Measurements from ENCODE around the gene FGGY.

FGGY gene

GRCh38 chr1:59410457-59410856 is 113.6 kb downstream of the FGGY start:
- H3K36me3 ChIP-seq = no peaks in the 10 kb centered on the region
- no peak overlapping the region for H3K4me3 ChIP-seq (ENCODE audit: low read depth, low read length)
- H3K27me3 ChIP-seq = no peaks in the 10 kb centered on the region
- TF ChIP-seq CTCF (IDR thresholded peaks at IDR 0.05; ENCODE audit: low read depth, low read length) = no peak
- no peaks in the 10 kb centered on the region for H3K9me3 ChIP-seq
- H3K4me1 ChIP-seq = no peaks in the 10 kb centered on the region
- no peak for DNase-seq

GRCh38 chr1:59411147-59411546 is 114.3 kb downstream of the FGGY start:
- no peaks in the 10 kb centered on the region for H3K36me3 ChIP-seq
- no peak for DNase-seq
- H3K9me3 ChIP-seq = no peaks in the 10 kb centered on the region
- no peaks in the 10 kb centered on the region for H3K4me1 ChIP-seq
- TF ChIP-seq CTCF (IDR thresholded peaks at IDR 0.05; ENCODE audit: low read depth, low read length) = no peak
- H3K4me3 ChIP-seq (ENCODE audit: low read depth, low read length) = no peak overlapping the region
- no peaks in the 10 kb centered on the region for H3K27me3 ChIP-seq

GRCh38 chr1:59412718-59413326 is 115.9 kb downstream of the FGGY start:
- Histone ChIP-seq H3K4me1 (no peaks in the 10 kb centered on the region), H3K27me3 (no peaks in the 10 kb centered on the region), H3K36me3 (no peaks in the 10 kb centered on the region), H3K4me3 (ENCODE audit: low read depth, low read length) (no peak overlapping the region), H3K9me3 (no peaks in the 10 kb centered on the region)
- no peak for DNase-seq
- TF ChIP-seq CTCF (IDR thresholded peaks at IDR 0.05; ENCODE audit: low read depth, low read length) = no peak

GRCh38 chr1:59413327-59413720 is 116.4 kb downstream of the FGGY start:
- H3K9me3 ChIP-seq = no peaks in the 10 kb centered on the region
- no peak overlapping the region for H3K4me3 ChIP-seq (ENCODE audit: low read depth, low read length)
- no peaks in the 10 kb centered on the region for H3K27me3 ChIP-seq
- no peaks in the 10 kb centered on the region for H3K36me3 ChIP-seq
- DNase-seq = no peak
- no peak for TF ChIP-seq CTCF (IDR thresholded peaks at IDR 0.05; ENCODE audit: low read depth, low read length)
- no peaks in the 10 kb centered on the region for H3K4me1 ChIP-seq

GRCh38 chr1:59414406-59415133 is 117.7 kb downstream of the FGGY start:
- no peaks in the 10 kb centered on the region for H3K4me1 ChIP-seq
- TF ChIP-seq CTCF (IDR thresholded peaks at IDR 0.05; ENCODE audit: low read depth, low read length) = no peak
- H3K27me3 ChIP-seq = no peaks in the 10 kb centered on the region
- H3K36me3 ChIP-seq = no peaks in the 10 kb centered on the region
- no peak overlapping the region for H3K4me3 ChIP-seq (ENCODE audit: low read depth, low read length)
- H3K9me3 ChIP-seq = no peaks in the 10 kb centered on the region
- peak; percentile 9 for DNase-seq

- Histone ChIP-seq H3K36me3 (no peaks in the 10 kb centered on the region), H3K9me3 (no peaks in the 10 kb centered on the region), H3K4me3 (ENCODE audit: low read depth, low read length) (no peak overlapping the region), H3K4me1 (no peaks in the 10 kb centered on the region), H3K27me3 (no peaks in the 10 kb centered on the region)
- DNase-seq = no peak
- no peak for TF ChIP-seq CTCF (IDR thresholded peaks at IDR 0.05; ENCODE audit: low read depth, low read length)
Observed at GRCh38 chr1:59415286-59415850, 118.5 kb downstream of the FGGY start.
